Activated naive CD4-positive, alpha-beta T cell treated with anti-CD3 and anti-CD28 coated beads, Interleukin-2, amount 50 U/mL, for 72 hours (primary cell): Measurements from ENCODE around the gene SHANK1. TPM values are rescaled to one million over a fixed set of nuclear protein-coding genes. Genes with fewer than 3 reads are reported as not detected.
A peak's percentile ranks its signal among the peaks of the same experiment; 100 is the strongest.

Experiments
- ATAC-seq, 2 donors: fragments of 150-1000 bp; cut with Tn5 transposase; 2 replicates each; pipeline ENCODE4 v1.10.0; 2021; ENCODE audit warnings: mild to moderate bottlenecking in 2 of 2, moderate library complexity in 2 of 2
- DNase-seq, 2 donors: peaks; one replicate each; pipeline ENCODE4 v3.0.0; 2021 to 2022; ENCODE audit warnings: low spot score in 2 of 2
- H3K27ac Mint-ChIP-seq, 2 donors: one replicate each; pipeline ENCODE4 v1.8.0; 2022; ENCODE audit warnings: mild to moderate bottlenecking in 2 of 2, mixed read lengths in 2 of 2
- H3K36me3 Mint-ChIP-seq, 2 donors: one replicate each; pipeline ENCODE4 v1.8.0; 2022; ENCODE audit warnings: mixed read lengths in 2 of 2
- H3K9me3 Mint-ChIP-seq, 2 donors: one replicate each; pipeline ENCODE4 v1.8.0; 2022; ENCODE audit warnings: mixed read lengths in 2 of 2
- total RNA-seq, 2 donors: library from RNA; stranded (reverse); gene quantifications; one replicate each; pipeline ENCODE4 v1.2.3, GENCODE V29; 2022

The SHANK1 gene
- total RNA-seq, 2 donors from 2014 or later: 0.14 TPM; not detected in 1

DNA sequence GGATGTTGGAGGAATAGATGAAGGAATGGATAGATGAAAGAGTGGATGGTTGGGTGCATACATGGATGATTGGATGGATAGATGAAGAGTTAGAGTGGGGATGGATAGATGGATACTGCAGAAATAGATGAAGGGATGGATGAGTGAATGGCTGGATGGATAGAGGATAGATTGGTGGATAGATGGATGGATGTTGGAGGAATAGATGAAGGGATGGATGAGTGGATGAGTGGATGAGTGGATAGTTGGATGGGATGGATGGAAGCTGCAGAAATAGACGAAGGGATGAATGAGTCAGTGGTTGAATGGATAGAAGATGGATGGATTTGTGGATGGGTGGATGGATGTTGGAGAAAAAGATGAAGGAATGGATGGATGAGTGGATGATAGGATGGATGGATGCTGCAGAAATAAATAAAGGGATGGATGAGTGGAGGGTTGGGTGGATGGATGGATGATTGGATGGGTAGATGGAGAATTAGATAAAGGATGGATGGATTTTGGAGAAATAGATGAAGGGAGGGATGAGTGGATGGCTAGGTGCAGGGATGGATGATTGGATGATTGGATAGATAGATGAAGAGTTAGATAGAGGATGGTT is 75.2 kb downstream of the SHANK1 start:
- H3K27ac Mint-ChIP-seq: no peak overlapping the region
- DNase-seq (no peak), ATAC-seq (no peak)
- H3K9me3 Mint-ChIP-seq: no peaks in the 10 kb centered on the region
- H3K36me3 Mint-ChIP-seq: no peaks in the 10 kb centered on the region

DNA sequence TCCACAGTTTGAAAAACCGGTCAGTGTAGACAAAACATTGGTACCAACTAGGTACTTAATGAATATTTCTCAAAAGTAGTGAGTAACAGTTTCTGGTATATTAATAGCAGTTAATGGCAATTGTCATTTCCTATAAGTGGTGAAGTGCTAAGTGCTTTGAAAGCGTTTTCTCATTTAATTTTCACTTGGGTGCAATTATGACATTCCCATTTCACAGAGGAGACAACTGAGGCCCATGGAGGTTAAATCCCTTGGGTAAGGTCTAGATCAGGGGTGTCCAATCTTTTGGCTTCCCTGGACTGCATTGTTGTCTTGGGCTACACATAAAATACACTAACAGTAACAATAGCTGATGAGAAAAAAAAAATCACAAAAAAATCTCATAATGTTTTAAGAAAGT is 79.2 kb downstream of the SHANK1 start:
- Mint-ChIP-seq H3K36me3 (peaks cover 0 to 25% of the 10 kb centered on the region in 2 donors), H3K9me3 (peaks cover under 1 to 5% of the 10 kb centered on the region in 2 donors), H3K27ac (no peak overlapping the region)
- ATAC-seq (no peak), DNase-seq (no peak)

DNA sequence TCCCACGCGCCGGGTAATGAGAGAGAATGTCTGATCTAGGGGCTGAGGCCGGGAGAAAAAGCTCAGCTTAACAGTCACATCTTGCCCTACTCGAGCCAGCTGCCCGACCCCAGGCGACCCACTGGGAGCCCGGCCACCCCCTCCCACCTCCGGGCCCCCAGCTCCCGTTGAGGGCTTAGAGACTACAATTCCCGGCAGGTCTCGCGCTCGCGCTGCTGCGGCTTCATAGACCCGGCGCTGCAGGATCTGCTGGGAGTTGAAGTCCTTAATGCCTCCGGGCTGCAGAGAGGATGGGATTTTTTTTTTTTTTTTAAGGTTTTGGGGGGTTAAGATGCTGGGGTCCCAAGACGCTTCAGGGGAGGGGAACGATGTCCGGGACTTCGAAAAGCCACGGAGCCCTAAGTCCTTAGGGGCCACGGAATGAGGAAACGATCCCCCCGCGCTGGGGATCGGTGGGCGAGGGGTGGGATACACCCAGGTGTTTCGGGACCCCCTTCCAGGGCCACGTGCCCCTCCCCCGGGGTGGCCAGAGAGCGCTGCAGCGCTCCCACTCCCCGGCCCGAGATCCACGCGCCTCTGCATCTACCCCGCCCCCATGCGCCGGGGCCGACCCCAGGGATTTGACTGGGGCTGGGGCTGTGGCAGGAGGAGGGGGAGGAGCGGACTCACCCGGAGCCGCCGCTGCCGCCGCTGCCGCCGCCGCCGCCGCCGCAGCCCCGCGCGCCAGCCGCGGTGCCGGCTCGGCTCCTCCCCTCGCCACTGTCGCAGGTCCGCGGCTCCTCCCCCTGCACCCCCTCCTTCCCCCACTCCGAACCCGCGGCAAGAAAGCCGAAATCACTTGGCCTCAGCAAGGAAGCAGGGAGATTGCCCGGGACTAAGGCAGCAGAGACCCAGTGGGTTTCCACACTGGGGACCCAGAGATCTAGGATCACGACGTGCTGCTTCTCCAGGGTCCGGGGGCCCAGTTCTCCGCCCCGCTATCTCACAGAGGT is 80.2 kb downstream of the SHANK1 start, which contains the start of gene SYT3:
Gene SYT3 (minus strand): TSS at position 761 of the 992 bp plus-strand sequence. CDS start 2,470 bp downstream, outside the sequence.
- peaks cover 0 to 29% of the 10 kb centered on the region in 2 donors for H3K36me3 Mint-ChIP-seq
- DNase-seq (peak in 1 of 2 donors; percentile 28), ATAC-seq (peak in 1 of 2 donors; percentile 90)
- peaks cover 4 to 9% of the 10 kb centered on the region in 2 donors for H3K9me3 Mint-ChIP-seq
- H3K27ac Mint-ChIP-seq: no peak within 1 kb of the TSS

DNA sequence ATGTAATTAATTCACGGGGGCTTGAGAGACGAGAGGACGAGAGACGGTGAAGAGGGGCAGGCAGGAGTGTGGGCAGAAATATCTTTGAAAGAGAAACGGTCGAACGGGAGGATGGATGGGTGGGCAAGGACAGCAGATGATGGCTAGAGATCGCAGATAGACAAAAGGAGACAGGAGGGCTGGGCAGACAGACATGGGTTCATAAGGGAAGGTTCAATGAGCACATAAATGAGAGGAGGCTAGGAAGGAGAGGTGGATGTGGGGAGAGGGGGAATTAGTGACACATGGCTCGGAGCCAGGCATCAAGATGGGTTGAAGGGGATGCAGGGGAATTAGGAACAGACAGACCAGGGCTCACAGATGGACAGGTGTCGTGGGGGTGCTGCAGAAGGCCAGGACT is 81.0 kb downstream of the SHANK1 start:
- ATAC-seq: no peak
- DNase-seq: no peak
- H3K36me3 Mint-ChIP-seq: peaks cover 0 to 29% of the 10 kb centered on the region in 2 donors
- peaks cover 9 to 14% of the 10 kb centered on the region in 2 donors for H3K9me3 Mint-ChIP-seq
- no peak overlapping the region for H3K27ac Mint-ChIP-seq

DNA sequence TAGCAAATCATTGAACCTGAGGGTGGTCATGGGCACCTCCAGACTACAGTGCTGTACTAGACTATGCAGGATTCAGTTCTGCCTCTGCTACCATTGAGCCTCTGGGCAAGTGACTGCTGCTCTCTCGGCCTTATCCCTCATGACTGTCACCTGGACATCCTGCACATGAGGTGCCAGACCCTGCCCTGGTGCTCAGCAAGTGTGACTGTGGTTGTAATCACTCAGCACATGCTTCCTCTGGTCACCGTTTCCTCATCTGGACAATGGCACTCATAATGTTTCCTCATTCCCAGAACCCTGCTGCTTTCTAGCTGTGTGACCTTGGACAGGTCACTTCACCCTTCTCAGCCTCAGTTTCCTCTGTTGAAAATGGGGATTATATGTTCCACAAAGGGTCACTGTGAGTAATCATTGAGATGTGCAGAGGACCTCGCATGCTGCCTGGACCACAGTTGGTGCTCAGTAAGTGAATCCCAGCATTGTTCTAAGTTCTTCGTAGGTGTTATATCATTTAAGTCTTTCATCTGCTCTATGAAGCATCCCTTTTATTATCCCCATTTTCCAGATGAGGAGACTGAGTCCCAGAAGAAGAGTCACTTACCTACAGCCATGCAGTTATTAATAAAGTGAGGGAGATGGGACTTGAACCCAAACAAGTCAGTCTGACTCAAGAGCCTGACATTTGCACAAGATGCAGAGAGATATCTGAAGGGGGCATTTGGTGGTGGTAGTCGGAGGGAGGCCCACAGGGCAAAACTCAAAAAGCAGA is 83.1 kb downstream of the SHANK1 start:
- Mint-ChIP-seq H3K9me3 (peaks cover 13 to 18% of the 10 kb centered on the region in 2 donors), H3K27ac (no peak overlapping the region), H3K36me3 (peaks cover 6 to 33% of the 10 kb centered on the region in 2 donors)
- no peak for ATAC-seq
- DNase-seq: no peak

DNA sequence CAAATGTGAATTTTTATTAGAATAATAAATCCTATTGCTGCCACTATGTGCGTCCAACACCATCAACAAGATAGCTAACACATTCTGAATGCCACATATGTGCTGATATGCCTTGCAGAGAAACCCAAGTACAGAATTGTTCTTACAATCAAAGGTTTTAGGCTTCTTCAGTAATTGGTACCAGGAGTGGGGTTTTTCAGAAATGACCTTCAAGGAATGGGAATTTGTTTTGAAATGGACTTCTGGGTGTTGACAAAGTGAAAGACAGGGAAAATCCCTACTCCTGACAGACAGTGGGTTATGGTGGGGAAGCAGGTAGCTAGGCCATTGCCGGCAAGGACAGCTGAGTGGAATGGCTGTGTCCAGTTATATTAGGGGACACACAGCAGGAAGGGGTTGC is 85.6 kb downstream of the SHANK1 start:
- Mint-ChIP-seq H3K9me3 (peaks cover 13 to 18% of the 10 kb centered on the region in 2 donors), H3K27ac (no peak overlapping the region), H3K36me3 (peaks cover 6 to 33% of the 10 kb centered on the region in 2 donors)
- ATAC-seq (no peak), DNase-seq (no peak)

DNA sequence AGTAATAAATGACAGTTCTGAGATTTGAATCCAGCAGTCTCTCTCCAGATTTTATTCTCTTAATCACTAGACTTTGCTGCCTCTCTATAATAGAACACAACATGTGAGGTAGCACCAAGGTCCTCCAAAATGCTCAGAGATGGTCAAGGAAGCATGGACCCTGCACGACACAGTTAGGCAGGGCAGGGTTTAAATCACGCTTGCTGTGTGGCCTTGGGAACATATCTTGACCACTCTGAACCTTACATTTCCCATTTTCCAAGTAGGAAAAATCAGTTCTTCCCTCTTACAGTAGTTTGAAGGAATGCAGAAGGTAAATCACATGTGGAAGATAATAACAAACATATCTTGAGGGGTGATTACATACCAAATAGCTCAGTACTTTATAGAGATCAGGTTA is 86.2 kb downstream of the SHANK1 start:
- Mint-ChIP-seq H3K9me3 (peaks cover 13 to 18% of the 10 kb centered on the region in 2 donors), H3K36me3 (peaks cover 6 to 28% of the 10 kb centered on the region in 2 donors), H3K27ac (no peak overlapping the region)
- no peak for ATAC-seq
- no peak for DNase-seq

DNA sequence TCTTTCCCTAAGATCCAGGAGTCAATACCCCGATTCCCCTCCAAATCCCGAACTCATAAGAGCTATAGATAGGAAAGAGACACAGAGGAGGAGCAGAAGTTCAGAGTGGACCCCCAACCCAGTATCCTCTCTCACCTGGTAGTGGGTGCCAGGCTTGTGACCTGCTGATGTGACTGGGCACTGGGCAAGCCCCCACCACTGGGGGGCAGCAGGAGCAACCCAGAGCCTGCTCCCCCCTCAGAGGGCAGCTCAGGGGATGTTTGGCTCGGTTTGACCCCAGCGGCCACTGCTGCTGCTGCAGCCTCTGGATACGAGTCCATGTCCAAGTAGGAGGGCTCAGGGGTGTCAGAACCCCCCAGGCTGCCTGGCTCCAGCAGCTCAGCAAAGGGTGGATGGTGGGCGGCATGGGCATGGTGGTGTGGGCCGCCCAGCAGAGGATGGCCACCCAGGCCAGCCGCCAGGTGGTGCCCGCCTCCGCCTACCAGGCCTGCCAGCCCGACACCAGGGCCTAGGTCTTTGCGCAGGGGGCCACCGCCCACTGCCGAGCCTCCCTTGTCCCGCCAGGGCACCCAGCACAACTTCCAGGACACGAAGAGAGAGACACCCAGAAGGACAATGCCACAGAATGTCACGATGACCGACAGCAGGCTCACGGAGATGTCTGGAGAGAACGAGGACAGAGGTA is 87.3 kb downstream of the SHANK1 start:
- no peak overlapping the region for H3K27ac Mint-ChIP-seq

DNA sequence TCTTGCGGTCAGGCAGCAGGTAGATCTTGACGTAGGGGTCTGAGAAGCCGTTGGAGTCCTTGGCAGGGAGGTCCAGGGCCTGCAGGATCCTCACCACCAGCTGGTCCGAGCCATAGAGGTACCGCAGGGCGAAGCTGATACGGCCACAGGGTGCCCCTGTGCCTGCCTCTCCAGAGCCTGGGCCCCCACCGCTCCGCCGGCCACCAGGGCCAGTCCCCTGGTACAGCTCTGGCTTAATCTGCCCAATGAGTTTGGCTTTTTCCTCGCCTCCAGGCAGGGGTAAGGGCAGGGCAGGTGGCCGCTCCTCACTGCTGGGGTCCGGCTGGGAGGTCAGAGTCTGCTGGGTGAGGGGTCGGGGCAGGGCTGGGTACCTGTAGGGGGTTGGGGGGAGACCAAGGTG is 89.8 kb downstream of the SHANK1 start:
- H3K27ac Mint-ChIP-seq: no peak overlapping the region
- no peak for ATAC-seq
- H3K36me3 Mint-ChIP-seq: peaks cover 4 to 6% of the 10 kb centered on the region in 2 donors

More for the DNA sequence above, 87.3 kb downstream of the SHANK1 start:
- Mint-ChIP-seq H3K36me3 (peaks cover 6 to 21% of the 10 kb centered on the region in 2 donors), H3K9me3 (peaks cover 13 to 14% of the 10 kb centered on the region in 2 donors)
- DNase-seq (no peak), ATAC-seq (no peak)

DNA sequence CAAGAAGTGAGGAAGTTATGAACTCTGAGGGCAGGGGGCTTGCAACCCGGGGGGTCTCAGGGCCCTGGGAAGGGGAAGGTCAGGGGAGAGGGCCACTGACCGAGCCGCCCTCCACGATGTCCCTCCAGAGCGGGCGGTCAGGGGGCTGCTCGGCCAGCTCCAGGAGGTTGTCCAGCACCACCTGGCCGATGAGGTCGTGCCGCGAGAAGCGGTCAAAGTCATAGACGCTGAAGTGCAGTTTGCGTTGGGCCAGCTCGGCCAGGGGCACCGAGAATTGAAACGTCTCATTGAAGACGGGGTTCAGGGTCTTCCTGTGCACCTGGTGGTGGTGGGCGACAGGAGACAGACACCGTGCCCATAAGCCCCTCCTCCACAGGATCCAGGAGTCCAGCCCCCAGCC is 90.4 kb downstream of the SHANK1 start:
- DNase-seq (no peak), ATAC-seq (no peak)
- peaks cover 4 to 6% of the 10 kb centered on the region in 2 donors for H3K36me3 Mint-ChIP-seq
- H3K9me3 Mint-ChIP-seq: peaks cover 8% of the 10 kb centered on the region in 2 donors
- no peak overlapping the region for H3K27ac Mint-ChIP-seq

More for the DNA sequence above, 89.8 kb downstream of the SHANK1 start:
- peaks cover 8 to 9% of the 10 kb centered on the region in 2 donors for H3K9me3 Mint-ChIP-seq
- no peak for DNase-seq

DNA sequence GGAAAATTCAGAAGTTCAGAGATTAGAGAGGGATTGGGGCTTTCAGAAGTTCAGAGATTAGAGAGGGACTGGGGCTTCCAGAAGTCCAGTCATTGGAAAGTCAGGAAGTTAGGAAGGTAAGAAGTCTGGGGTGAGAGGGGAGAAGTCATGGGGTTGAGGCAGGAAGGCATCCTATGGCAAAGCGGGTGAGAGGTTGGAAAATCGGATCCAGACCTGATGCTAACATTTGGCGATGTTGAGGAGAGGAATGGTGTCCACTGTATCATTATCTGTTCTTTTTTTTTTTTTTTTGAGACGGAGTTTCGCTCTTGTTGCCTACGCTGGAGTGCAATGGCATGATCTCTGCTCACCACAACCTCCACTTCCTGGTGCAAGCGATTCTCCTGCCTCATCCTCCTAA is 91.1 kb downstream of the SHANK1 start:
- peaks cover 4 to 6% of the 10 kb centered on the region in 2 donors for H3K36me3 Mint-ChIP-seq
- DNase-seq (no peak), ATAC-seq (no peak)
- H3K9me3 Mint-ChIP-seq: peaks cover 3 to 5% of the 10 kb centered on the region in 2 donors
- no peak overlapping the region for H3K27ac Mint-ChIP-seq

DNA sequence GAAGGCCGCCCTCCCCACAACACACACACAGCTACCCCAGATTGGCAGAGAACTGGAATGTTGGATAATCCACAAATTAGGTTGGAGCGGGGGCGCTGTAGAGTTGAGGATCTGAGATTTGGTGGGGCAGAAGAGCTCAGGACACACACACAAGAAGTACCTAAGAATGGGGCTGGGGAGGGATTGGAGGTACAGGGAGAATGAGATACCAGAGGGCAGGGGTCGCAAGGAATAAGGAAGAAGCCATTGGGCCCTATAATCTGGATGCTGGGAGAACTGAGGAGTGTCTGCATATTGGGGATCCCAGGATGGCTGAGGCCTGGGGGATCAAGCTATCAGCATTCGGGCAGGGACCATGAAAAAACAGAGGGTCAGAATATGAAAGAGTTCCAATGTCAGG is 91.5 kb downstream of the SHANK1 start:
- H3K36me3 Mint-ChIP-seq: peaks cover under 1 to 2% of the 10 kb centered on the region in 2 donors
- ATAC-seq (no peak), DNase-seq (no peak)
- no peak overlapping the region for H3K27ac Mint-ChIP-seq
- peaks cover 0 to 1% of the 10 kb centered on the region in 2 donors for H3K9me3 Mint-ChIP-seq

DNA sequence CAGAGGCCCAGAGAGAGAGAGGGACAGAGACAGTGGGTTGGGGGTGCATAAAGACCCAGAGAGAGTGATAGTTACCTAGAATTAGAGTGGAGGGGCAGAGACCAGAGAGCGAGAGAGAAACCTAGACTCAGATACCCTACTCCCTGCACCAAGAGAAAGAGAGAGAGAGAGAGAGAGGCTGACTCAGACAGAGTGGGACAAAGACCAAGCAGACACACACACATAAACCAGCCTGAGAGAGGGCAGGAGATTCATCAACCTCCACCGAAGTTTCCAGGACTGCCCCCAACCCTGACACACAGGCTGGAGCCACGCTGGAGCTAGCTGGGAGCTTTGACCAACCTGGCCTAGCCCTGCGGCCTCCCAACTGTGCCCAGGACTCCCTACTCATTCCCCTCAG is 92.8 kb downstream of the SHANK1 start:
- ATAC-seq (no peak), DNase-seq (no peak)
- H3K36me3 Mint-ChIP-seq: no peaks in the 10 kb centered on the region
- no peaks in the 10 kb centered on the region for H3K9me3 Mint-ChIP-seq
- H3K27ac Mint-ChIP-seq: no peak overlapping the region

DNA sequence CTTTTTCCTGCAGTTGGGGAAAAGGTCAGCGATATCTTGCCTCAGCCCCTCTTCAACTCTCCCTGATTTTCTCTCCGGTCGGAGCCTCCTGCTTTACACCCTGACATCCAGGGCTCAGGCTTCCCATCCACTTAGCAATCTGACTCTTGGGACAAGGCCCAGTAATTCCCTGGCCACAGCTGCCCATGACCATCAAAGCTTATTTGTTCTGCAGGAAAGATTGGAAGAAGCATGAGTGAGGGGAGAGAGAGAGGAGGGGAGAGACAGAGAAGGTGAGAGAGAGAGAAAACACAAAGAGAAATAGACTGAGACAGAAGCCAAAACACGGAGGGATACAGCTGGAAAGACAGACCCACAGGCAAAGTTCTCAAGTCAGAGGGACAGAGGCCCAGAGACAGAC is 93.6 kb downstream of the SHANK1 start:
- ATAC-seq: no peak
- H3K36me3 Mint-ChIP-seq: no peaks in the 10 kb centered on the region
- H3K27ac Mint-ChIP-seq: no peak overlapping the region
- DNase-seq: no peak
- H3K9me3 Mint-ChIP-seq: no peaks in the 10 kb centered on the region

DNA sequence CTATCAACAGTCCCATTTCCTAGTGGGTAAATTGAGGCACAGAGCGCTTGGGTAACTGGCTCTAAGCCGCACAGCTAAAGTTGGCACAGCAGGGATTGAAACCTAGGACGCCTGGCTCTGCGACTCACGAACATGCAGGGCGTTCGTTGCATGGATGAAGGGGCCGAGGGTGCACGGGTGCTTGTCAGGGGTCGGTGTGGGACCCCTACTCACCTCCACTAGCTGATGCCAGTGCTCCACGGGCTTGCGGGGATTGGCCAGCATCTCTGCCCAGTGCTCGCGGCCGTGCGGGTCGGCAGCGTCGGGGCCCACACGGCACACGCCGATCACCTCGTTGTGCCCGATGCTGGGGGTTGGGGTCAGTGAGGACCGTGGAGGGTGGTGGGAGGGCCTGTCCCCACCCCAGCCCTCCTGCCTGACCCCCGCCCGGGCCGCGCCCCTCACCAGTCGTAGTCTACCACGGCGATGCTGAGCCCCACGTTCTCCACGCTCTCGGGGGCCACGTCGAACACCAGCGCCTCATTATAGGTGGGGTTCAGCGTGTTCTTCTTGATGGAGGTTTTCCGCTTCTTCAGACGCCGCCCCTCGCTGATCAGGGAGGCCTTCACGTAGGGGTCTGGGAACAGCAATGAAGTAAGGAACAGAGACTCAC is 94.5 kb downstream of the SHANK1 start:
- no peak overlapping the region for H3K27ac Mint-ChIP-seq
- ATAC-seq (no peak), DNase-seq (no peak)
- no peaks in the 10 kb centered on the region for H3K9me3 Mint-ChIP-seq
- H3K36me3 Mint-ChIP-seq: no peaks in the 10 kb centered on the region
